DOHH2 (cell line): ENCODE results near the gene UNKL.

ENCODE experiments used
- H3F3A ChIP-seq: fragments of 200-600 bp; sonication (generic), shearing (Covaris generic); 2 replicates; pipeline ENCODE4 v1.6.0; 2016; ENCODE audit warnings: antibody characterized with exemption, mild to moderate bottlenecking; ENCODE audit not compliant: control insufficient read depth, insufficient read depth
- H3K27ac ChIP-seq: fragments of 200-600 bp; sonication (generic); 2 replicates; pipeline ENCODE4 v1.5.1; 2014; ENCODE audit warnings: low read depth, mild to moderate bottlenecking, low read length, moderate library complexity
- H3K27me3 ChIP-seq: fragments of 200-600 bp; sonication (generic); 2 replicates; pipeline ENCODE4 v1.6.1; 2014; ENCODE audit warnings: mild to moderate bottlenecking, low read length, mixed read lengths; ENCODE audit not compliant: control insufficient read depth
- H3K36me3 ChIP-seq: fragments of 200-600 bp; sonication (generic); 2 replicates; pipeline ENCODE4 v1.6.1; 2014; ENCODE audit warnings: mild to moderate bottlenecking, low read length, moderate library complexity, mixed read lengths; ENCODE audit not compliant: control insufficient read depth
- H3K4me1 ChIP-seq: fragments of 200-600 bp; sonication (generic); 2 replicates; pipeline ENCODE4 v1.6.1; 2014; ENCODE audit warnings: mild to moderate bottlenecking, low read length, mixed read lengths; ENCODE audit not compliant: control insufficient read depth
- H3K4me2 ChIP-seq: fragments of 200-600 bp; sonication (generic); 2 replicates; pipeline ENCODE4 v1.6.0; 2014; ENCODE audit warnings: mild to moderate bottlenecking, low read length, moderate library complexity
- H3K4me3 ChIP-seq: fragments of 200-600 bp; sonication (generic); 2 replicates; pipeline ENCODE4 v1.5.1; 2014; ENCODE audit warnings: mild to moderate bottlenecking, low read length, mixed read lengths
- H3K79me2 ChIP-seq: fragments of 200-600 bp; sonication (generic); 2 replicates; pipeline ENCODE4 v1.6.1; 2014; ENCODE audit warnings: mild to moderate bottlenecking, low read length, mixed read lengths; ENCODE audit not compliant: control insufficient read depth
- H3K9me2 ChIP-seq: fragments of 200-600 bp; sonication (generic); replicated peaks from 2 replicates; pipeline ENCODE4 v1.6.1; 2014; ENCODE audit warnings: mild to moderate bottlenecking, low read length, mixed read lengths; ENCODE audit not compliant: control insufficient read depth
- H3K9me3 ChIP-seq: fragments of 200-600 bp; sonication (generic); 2 replicates; pipeline ENCODE4 v1.6.1; 2014; ENCODE audit warnings: antibody characterized with exemption, low read length, mixed read lengths; ENCODE audit not compliant: control insufficient read depth, insufficient read depth
- H4K20me1 ChIP-seq: fragments of 200-600 bp; sonication (generic); 2 replicates; pipeline ENCODE4 v1.6.0; 2014; ENCODE audit warnings: low read depth, mild to moderate bottlenecking, antibody characterized with exemption, low read length, moderate library complexity; ENCODE audit not compliant: control insufficient read depth, insufficient read depth
- CTCF ChIP-seq: fragments of 200-600 bp; sonication (generic); IDR thresholded peaks from one replicate; pipeline ENCODE4 v1.5.1; 2014; ENCODE audit warnings: antibody characterized with exemption, mild to moderate bottlenecking, low read depth, low read length; ENCODE audit not compliant: poor library complexity, severe bottlenecking
- EZH2phosphoT487 ChIP-seq: fragments of 200-600 bp; sonication (generic); IDR thresholded peaks from 2 replicates; pipeline ENCODE4 v1.6.1; 2017; ENCODE audit warnings: borderline replicate concordance, mild to moderate bottlenecking, antibody characterized with exemption, low read length, moderate library complexity, mixed read lengths

The UNKL gene

GRCh38 chr16:1340730-1341494 lies 73.6 kb downstream of the UNKL start:
- H3K27me3 ChIP-seq: peaks cover 3% of the 10 kb centered on the region

DNA sequence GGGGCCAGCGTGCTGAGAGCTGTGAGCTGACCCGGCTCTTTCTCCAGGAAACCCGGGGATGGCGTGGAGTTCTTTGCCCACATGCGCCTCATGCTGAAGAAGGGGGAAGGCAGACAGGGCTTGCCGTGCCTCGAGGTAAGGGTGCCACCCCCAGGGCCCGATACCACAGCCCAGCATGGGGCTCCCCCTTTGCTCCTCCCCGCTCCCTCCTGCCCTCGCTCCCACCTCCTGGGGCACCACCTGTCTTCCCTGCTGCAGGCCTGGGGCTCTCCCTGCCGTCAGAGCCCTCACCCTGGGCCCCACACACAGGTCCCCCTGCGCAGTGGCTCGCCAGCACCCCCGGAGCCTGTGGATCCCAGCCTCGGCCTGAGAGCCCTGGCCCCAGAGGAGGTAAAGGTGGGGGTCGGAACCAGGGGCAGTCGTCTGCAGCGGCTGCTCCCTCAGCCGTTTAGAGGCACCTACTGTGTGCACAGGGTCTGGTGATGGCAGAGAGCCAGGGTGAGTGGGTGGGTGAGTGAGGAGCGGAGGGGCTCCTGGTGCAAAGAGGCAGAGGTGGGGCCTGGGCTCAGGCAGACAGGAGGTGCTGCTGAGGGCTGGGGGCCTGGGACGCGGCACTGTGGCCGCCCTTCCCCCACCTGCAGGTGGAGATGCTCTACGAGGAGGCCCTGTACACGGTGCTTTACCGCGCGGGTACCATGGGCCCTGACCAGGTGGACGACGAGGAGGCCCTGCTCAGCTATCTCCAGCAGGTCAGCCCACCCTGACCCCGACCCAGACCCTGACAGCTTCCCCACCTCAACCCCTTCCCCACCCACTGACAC lies 75.4 kb downstream of the UNKL start:
- Histone ChIP-seq H3K27me3 (peaks cover 22% of the 10 kb centered on the region), H3K4me3 (no peak overlapping the region), H3K4me1 (peaks cover 28% of the 10 kb centered on the region), H4K20me1 (peaks cover 7% of the 10 kb centered on the region; the same call in 1 of the 2 replicates), H3K36me3 (no peaks in the 10 kb centered on the region), H3K79me2 (no peaks in the 10 kb centered on the region), H3K4me2 (no peak overlapping the region), H3F3A (no peaks in the 10 kb centered on the region), H3K27ac (no peak overlapping the region), H3K9me2 (no peaks in the 10 kb centered on the region), H3K9me3 (peaks cover 6% of the 10 kb centered on the region; the same call in 1 of the 2 replicates)
- no peak for TF ChIP-seq CTCF
- no peak for TF ChIP-seq EZH2phosphoT487

More at GRCh38 chr16:1340730-1341494, 73.6 kb downstream of the UNKL start:
- H3K79me2 ChIP-seq: no peaks in the 10 kb centered on the region
- H3K4me2 ChIP-seq: no peak overlapping the region
- H3K4me1 ChIP-seq: peaks cover 23% of the 10 kb centered on the region
- TF ChIP-seq CTCF: no peak
- TF ChIP-seq EZH2phosphoT487: no peak
- peaks cover 6% of the 10 kb centered on the region; the same call in 1 of the 2 replicates for H3K9me3 ChIP-seq
- H3K27ac ChIP-seq: no peak overlapping the region
- H3K4me3 ChIP-seq: no peak overlapping the region
- H4K20me1 ChIP-seq: peaks cover 7% of the 10 kb centered on the region; the same call in 1 of the 2 replicates
- no peaks in the 10 kb centered on the region for H3K9me2 ChIP-seq
- no peaks in the 10 kb centered on the region for H3F3A ChIP-seq
- H3K36me3 ChIP-seq: no peaks in the 10 kb centered on the region

- TF ChIP-seq CTCF (peak; percentile 58), EZH2phosphoT487 (no peak)
These were observed 76.3 kb downstream of the UNKL start for GRCh38 chr16:1338119-1338730.

More at GRCh38 chr16:1338119-1338730, 76.3 kb downstream of the UNKL start:
- Histone ChIP-seq H3K79me2 (no peaks in the 10 kb centered on the region), H3K27me3 (peaks cover 24% of the 10 kb centered on the region), H3K4me3 (no peak overlapping the region), H4K20me1 (peaks cover 3% of the 10 kb centered on the region; the same call in 1 of the 2 replicates), H3K9me3 (peaks cover 6% of the 10 kb centered on the region; the same call in 1 of the 2 replicates), H3K4me1 (peaks cover 22% of the 10 kb centered on the region), H3F3A (no peaks in the 10 kb centered on the region), H3K9me2 (no peaks in the 10 kb centered on the region), H3K4me2 (no peak overlapping the region), H3K36me3 (no peaks in the 10 kb centered on the region), H3K27ac (no peak overlapping the region)
